HepG2 (cell line): ENCODE results near the gene GPLD1. TPM values are rescaled to one million over a fixed set of nuclear protein-coding genes. Genes with fewer than 3 reads are reported as not detected.
A peak's percentile ranks its signal among the peaks of the same experiment; 100 is the strongest.

Experiments
- ASH2L ChIP-seq: fragments of 300-600, 200-600 bp; sonication (generic); IDR thresholded peaks from 2 replicates; pipeline ENCODE4 v1.7.0; 2017; ENCODE audit warnings: low read depth, mild to moderate bottlenecking, moderate library complexity, mixed read lengths, low read length; ENCODE audit not compliant: insufficient read length
- HDAC1 ChIP-seq: sonication (generic); formaldehyde crosslinking; IDR thresholded peaks from 2 replicates; pipeline ENCODE4 v1.5.1; 2020; ENCODE audit warnings: mild to moderate bottlenecking, missing genetic modification reagents
- HNRNPK ChIP-seq: fragments of 200-400 bp; formaldehyde crosslinking; IDR thresholded peaks from 2 replicates; pipeline ENCODE4 v1.6.1; 2018; ENCODE audit warnings: low read length, low read depth, moderate library complexity, mild to moderate bottlenecking; ENCODE audit not compliant: poor library complexity, severe bottlenecking
- HOXA9 ChIP-seq: sonication (generic); formaldehyde crosslinking; IDR thresholded peaks from 2 replicates; pipeline ENCODE4 v1.8.1; 2022; ENCODE audit warnings: missing genetic modification reagents, mild to moderate bottlenecking, moderate library complexity, borderline replicate concordance
- NR2C2 ChIP-seq: sonication (generic); formaldehyde crosslinking; IDR thresholded peaks from 2 replicates; pipeline ENCODE4 v1.4.0; 2020; ENCODE audit warnings: missing genetic modification reagents, mild to moderate bottlenecking, moderate library complexity, borderline replicate concordance
- STAT5B ChIP-seq: sonication (generic); formaldehyde crosslinking; IDR thresholded peaks from 2 replicates; pipeline ENCODE4 v1.4.0; 2020; ENCODE audit warnings: missing genetic modification reagents
- polyA plus RNA-seq, 8 experiments: library from polyadenylated mRNA; depleted of rRNA in 3 of 8; stranded (reverse) in 7 of 8; unstranded in 1 of 8; fragments of >200 nt; fragmentation: Illumina TruSeq in 4 of 8; extraction: Trizol in 4 of 8; gene quantifications; 2 replicates each; pipeline versions ENCODE4 v1.2.1 to v1.2.3, GENCODE V29; 2011 to 2016; ENCODE audit warnings: low read depth in 4 of 8, missing spikeins in 1 of 8, mixed read lengths in 1 of 8; ENCODE audit not compliant: insufficient read depth in 1 of 8
- total RNA-seq, 5 experiments: library from RNA; depleted of rRNA; stranded (reverse); fragments of >200 nt; fragmentation: Illumina TruSeq; extraction: Trizol; gene quantifications; 2 replicates each; pipeline ENCODE4 v1.2.3, GENCODE V29; 2016; ENCODE audit warnings: low read depth in 1 of 5
- TF ChIP-seq, protein P1 (sequence below): sonication (generic); formaldehyde crosslinking; IDR thresholded peaks from 2 replicates; pipeline ENCODE4 v1.8.0; 2022; ENCODE audit warnings: mild to moderate bottlenecking, missing genetic modification reagents, borderline replicate concordance
- TF ChIP-seq, protein P2 (sequence below): sonication (generic); formaldehyde crosslinking; IDR thresholded peaks from 2 replicates; pipeline ENCODE4 v1.5.1; 2020; ENCODE audit warnings: missing genetic modification reagents, mild to moderate bottlenecking, borderline replicate concordance
- TF ChIP-seq, protein P3 (sequence below): sonication (generic); formaldehyde crosslinking; IDR thresholded peaks from 2 replicates; pipeline ENCODE4 v1.4.0; 2020; ENCODE audit warnings: missing genetic modification reagents
- TF ChIP-seq, protein P4 (sequence below): sonication (generic); formaldehyde crosslinking; IDR thresholded peaks from 2 replicates; pipeline ENCODE4 v1.4.0; 2020; ENCODE audit warnings: missing genetic modification reagents, mild to moderate bottlenecking, borderline replicate concordance

The GPLD1 gene
- total and polyA plus RNA-seq, 2 of the 13 experiments (the other 11 are each of a cell fraction or from before 2014, with no cell fraction given): 6.2 to 7.6 TPM

DNA sequence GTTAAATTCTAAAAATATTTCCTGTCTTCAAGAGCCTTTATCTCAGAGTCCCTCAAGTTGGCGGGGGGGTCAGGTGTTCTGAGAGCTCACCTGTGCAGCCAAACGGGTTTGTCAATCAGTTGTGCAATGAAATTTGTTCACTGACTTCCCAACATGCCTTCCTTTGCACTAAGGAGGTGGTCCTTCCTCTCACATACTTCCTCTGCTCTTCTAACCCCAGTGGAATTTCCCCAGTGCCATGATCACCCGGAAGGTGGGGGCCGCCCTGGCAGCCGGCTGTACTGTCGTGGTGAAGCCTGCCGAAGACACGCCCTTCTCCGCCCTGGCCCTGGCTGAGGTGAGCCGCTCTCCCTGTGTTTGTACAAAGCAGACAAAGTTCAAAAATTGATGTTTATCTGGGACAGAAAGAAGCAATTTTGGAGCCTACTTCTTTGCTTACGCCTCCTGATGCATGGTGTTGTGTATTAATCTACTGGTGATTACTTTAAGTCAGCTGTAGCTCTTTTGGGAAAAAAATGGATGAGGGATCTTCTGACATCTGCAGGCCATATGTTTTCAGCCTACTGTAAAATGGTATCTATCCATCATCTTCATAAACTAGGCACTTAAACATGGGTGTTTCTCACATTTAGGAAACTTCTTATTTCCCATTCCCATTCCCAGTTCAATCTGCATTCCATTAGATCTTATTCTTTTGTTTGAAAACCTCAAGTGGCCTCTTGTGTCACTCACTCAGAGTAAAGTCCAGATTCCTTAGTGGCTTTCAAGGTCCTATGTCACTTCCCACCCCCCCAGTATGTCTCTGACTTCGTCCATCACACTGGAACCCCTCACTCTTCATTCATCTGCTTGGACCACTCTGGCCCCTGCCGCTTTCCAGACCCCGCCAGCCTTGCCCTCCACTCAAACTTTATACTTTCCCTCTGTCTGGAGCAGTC, 15.5 kb upstream of the GPLD1 start (continued):
- TF ChIP-seq, protein P1, sequence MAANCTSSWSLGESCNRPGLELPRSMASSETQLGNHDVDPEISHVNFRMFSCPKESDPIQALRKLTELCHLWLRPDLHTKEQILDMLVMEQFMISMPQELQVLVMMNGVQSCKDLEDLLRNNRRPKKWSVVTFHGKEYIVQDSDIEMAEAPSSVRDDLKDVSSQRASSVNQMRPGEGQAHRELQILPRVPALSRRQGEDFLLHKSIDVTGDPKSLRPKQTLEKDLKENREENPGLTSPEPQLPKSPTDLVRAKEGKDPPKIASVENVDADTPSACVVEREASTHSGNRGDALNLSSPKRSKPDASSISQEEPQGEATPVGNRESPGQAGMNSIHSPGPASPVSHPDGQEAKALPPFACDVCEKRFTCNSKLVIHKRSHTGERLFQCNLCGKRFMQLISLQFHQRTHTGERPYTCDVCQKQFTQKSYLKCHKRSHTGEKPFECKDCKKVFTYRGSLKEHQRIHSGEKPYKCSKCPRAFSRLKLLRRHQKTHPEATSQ (CRISPR knock-in tag): 0 out of 2 replicates have a peak, but pooled peaks have one; percentile 71
- peak; percentile 32; the same call in 1 of the 2 replicates for TF ChIP-seq NR2C2 (CRISPR knock-in tag)
- TF ChIP-seq STAT5B (CRISPR knock-in tag): no peak
- TF ChIP-seq HNRNPK: no peak
- TF ChIP-seq HOXA9 (CRISPR knock-in tag): no peak
- TF ChIP-seq ASH2L: peak; percentile 71
- TF ChIP-seq, protein P2, sequence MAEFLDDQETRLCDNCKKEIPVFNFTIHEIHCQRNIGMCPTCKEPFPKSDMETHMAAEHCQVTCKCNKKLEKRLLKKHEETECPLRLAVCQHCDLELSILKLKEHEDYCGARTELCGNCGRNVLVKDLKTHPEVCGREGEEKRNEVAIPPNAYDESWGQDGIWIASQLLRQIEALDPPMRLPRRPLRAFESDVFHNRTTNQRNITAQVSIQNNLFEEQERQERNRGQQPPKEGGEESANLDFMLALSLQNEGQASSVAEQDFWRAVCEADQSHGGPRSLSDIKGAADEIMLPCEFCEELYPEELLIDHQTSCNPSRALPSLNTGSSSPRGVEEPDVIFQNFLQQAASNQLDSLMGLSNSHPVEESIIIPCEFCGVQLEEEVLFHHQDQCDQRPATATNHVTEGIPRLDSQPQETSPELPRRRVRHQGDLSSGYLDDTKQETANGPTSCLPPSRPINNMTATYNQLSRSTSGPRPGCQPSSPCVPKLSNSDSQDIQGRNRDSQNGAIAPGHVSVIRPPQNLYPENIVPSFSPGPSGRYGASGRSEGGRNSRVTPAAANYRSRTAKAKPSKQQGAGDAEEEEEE: no peak
- TF ChIP-seq, protein P3, sequence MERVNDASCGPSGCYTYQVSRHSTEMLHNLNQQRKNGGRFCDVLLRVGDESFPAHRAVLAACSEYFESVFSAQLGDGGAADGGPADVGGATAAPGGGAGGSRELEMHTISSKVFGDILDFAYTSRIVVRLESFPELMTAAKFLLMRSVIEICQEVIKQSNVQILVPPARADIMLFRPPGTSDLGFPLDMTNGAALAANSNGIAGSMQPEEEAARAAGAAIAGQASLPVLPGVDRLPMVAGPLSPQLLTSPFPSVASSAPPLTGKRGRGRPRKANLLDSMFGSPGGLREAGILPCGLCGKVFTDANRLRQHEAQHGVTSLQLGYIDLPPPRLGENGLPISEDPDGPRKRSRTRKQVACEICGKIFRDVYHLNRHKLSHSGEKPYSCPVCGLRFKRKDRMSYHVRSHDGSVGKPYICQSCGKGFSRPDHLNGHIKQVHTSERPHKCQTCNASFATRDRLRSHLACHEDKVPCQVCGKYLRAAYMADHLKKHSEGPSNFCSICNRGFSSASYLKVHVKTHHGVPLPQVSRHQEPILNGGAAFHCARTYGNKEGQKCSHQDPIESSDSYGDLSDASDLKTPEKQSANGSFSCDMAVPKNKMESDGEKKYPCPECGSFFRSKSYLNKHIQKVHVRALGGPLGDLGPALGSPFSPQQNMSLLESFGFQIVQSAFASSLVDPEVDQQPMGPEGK (CRISPR knock-in tag): peak; percentile 91
- TF ChIP-seq, protein P4, sequence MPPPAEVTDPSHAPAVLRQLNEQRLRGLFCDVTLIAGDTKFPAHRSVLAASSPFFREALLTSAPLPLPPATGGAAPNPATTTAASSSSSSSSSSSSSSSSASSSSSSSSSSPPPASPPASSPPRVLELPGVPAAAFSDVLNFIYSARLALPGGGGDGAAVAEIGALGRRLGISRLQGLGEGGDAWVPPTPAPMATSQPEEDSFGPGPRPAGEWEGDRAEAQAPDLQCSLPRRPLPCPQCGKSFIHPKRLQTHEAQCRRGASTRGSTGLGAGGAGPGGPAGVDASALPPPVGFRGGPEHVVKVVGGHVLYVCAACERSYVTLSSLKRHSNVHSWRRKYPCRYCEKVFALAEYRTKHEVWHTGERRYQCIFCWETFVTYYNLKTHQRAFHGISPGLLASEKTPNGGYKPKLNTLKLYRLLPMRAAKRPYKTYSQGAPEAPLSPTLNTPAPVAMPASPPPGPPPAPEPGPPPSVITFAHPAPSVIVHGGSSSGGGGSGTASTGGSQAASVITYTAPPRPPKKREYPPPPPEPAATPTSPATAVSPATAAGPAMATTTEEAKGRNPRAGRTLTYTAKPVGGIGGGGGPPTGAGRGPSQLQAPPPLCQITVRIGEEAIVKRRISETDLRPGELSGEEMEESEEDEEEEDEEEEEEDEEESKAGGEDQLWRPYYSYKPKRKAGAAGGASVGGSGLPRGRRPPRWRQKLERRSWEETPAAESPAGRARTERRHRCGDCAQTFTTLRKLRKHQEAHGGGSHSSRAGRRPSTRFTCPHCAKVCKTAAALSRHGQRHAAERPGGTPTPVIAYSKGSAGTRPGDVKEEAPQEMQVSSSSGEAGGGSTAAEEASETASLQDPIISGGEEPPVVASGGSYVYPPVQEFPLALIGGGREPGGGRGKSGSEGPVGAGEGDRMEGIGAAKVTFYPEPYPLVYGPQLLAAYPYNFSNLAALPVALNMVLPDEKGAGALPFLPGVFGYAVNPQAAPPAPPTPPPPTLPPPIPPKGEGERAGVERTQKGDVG (CRISPR knock-in tag): peak; percentile 63; the same call in 1 of the 2 replicates
- peak; percentile 76 for TF ChIP-seq HDAC1 (CRISPR knock-in tag)
